GM19240 (cell line): ENCODE measurements around the gene IFNAR1.
"Not testable (repeated sequence)": the region's sequence is repeated elsewhere in the genome, so short reads cannot be mapped to it uniquely, and the experiment has no call there.

Experiments
- DNase-seq: peaks from one replicate; pipeline ENCODE4 v3.0.0; 2011; ENCODE audit warnings: low spot score; ENCODE audit not compliant: insufficient read length

The IFNAR1 gene

DNA sequence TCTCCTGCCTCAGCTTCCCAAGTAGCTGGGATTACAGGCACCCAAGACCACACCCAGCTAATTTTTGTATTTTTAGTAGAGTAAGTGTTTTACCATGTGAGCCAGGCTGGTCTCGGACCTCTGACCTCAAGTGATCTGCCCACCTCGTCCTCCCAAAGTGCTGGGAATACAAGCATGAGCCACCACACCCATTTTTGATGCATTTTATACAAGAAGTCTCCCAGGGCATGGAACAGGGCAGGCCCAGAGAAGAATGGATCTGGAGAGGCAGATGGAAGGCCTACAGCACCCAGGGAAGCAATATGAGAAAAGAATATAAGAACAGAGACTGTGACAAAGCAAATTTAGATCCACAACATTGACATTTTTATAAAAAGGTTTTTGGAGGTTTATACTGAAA, 18.8 kb upstream of the IFNAR1 start:
- DNase-seq = no peak

DNA sequence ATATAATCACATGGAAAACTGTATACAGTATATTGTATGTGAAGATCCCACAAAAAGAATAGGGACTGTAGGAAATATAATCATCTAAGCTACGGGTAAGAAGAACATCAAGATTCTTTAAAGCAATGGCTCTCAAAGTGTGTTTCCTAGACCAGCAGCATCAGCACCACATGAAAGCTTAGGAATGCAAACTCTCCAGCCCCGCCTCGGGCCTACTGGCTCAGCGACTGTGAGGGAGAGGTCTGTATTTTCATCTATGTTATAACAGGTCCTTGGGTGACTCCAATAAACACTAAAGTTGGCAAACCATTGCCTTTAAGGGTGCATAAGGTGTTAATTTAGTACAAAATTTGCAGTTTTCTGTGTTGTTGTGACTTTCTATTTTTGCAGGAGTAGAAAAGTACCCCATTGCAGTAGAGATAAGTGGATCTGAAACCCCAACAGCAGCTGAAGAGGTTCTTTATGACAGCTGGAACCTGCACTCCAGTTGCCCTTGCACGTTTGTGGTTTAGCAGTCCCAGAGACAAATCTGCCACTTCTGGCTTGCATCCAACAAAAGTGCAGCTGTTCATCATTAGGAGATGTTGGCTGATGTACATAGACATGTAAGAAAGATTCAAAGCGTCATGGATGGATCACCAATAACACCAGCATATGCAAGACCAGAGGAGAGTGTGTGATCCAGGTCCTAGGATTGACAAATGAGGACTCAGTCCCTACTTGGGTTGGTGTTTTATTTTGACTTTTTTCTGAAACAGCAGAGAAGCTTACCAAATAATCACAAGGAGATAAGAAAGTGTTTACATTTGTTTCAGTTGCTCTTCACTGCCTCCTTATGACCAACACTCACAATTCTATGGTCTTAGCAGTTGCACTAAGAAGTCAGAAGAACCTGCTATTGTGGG, 15.9 kb upstream of the IFNAR1 start:
- peak; percentile 37 for DNase-seq

DNA sequence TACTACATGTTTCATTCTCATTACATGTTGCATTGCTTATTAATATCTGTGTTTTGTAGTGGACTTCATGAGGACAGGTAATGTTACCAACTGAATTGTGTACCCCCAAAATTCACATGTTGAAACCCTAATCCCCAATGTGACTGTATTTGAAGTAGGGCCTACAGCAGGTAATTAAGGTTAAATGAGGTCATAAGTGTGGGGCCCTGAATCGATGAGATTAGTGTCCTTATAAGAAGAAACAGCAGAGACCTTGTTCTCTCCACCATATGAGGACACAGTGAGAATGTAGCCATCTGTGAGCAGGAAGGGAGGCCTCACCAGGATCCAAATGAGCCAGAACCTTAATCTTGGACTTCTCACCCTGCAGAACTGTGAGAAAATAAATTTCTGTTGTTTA, 15.0 kb upstream of the IFNAR1 start:
- no peak for DNase-seq

DNA sequence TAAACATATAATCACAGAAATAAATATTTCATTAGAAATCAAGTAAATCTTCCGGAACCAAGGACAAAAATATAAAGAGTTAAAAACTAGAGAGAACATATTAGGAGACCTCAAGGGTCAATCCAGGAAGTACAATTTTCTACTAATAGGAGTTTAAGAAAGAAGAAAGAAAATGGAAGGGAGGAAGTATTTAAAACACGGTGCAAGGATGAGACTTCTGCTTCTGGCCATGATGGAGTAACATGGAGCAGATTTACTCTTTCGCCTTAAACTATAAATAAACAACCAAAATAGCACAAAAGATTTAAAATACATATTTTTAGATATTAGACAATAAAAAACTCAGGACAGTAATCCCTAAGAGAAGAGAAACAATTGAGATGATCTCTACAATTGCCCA, 12.6 kb upstream of the IFNAR1 start:
- no peak for DNase-seq

DNA sequence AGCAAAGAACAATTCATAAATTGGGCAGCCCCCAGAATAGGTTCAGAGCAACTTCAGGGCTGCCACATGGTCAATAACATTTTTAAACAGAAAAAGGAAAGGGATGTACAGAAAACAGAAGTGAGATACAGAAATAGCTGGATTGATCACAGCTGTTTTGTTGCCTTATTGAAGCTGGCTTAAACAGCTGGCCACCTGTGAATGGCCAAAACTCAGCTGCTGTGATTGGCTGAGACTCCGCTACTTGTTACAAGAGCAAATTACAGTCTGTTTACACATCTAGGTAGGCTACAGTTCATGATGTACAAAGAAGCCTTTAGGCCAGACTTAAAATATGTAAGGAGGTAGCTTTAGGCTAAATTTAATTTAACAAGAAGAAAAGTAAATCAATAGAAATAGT, 11.6 kb upstream of the IFNAR1 start:
- DNase-seq = no peak

DNA sequence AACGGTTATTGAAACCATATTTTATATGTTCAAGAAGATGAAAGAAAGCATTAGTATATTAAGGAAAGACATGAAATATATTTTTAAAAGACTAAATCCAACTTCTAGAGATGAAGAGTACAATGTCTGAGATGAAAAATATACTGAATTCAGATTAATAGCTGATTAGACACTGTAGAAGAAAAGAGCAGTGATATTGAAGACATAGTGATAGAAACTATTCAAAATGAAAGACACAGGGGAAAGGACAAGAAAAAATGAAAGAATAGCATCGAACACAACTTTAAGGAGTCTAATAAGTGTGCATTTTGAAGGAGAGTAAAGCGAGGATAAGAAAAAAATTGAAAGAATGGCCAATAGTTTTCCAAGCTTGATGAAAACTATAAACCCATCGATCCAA, 11.2 kb upstream of the IFNAR1 start:
- no peak for DNase-seq

DNA sequence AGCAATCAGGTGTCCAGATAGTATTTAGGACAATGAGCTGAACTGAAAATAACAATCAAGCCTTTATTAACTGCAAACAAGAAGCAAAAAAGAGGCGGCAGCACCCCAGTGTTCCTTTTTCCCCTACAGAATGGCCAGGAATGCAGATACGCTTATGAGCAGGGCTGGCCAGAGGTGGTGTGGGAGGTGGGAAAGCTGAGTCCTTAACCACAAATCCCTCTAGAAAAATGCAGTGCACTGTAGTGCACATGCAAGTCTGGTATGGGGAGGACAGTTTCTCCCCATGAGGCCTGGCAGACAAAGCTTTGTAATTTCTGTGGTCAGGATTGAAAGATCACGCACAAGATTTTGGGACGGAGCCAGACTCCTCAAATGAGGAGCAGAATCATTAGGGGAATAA, 10.7 kb upstream of the IFNAR1 start:
- DNase-seq = no peak

DNA sequence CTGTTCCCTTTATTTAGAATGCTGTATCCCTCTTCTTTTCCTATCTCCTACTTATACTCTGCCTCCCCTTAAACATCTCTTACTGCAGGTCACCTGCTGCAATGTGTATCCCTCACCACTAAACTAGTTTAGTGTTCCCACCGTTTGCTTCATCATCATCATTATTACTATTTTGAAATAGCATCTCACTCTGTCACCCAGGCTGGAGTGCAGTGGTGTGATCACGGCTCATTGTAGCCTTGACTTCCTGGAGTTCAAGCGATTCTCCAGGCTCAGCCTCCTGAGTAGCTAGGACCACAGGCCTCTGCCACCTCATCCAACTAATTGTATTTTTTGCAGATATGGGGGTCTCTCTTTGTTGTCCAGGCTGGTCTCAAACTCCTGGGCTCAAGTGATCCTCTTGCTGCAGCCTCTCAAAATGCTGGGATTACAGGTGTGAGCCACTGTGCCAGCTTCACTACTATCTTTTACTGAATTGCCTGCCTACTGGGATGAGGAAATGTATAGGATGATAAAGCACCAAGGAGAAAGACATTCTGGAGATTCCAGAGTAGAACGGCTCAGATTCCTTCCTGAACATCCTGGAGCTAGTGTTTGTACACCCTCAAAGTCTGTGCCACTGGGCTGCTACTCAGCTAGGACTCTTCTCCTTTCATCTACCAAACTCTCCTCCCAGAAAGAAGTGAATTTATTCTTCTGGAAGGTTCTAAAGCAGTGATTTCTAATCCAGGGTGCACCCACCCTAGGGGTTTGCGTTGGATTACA, 8.6 kb upstream of the IFNAR1 start:
- no peak for DNase-seq

DNA sequence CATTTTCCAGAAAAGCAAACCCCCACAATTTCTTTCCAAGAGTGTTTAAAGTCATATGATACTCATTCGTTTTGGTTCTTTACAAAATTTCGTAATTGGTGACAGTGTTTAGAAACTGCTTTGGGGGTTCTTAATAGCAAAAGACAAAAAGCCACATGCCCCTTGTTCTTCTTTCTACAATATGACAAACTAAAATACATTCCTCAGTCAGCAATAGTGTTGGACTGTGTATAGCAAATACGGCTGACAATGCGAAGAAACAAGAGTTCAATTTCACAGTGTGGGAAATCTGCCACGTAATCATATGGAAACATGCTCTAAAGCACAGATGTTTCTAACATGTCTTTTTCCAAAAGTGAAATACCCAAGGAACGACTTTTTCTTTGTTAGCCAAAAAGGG, 7.6 kb upstream of the IFNAR1 start:
- no peak for DNase-seq

DNA sequence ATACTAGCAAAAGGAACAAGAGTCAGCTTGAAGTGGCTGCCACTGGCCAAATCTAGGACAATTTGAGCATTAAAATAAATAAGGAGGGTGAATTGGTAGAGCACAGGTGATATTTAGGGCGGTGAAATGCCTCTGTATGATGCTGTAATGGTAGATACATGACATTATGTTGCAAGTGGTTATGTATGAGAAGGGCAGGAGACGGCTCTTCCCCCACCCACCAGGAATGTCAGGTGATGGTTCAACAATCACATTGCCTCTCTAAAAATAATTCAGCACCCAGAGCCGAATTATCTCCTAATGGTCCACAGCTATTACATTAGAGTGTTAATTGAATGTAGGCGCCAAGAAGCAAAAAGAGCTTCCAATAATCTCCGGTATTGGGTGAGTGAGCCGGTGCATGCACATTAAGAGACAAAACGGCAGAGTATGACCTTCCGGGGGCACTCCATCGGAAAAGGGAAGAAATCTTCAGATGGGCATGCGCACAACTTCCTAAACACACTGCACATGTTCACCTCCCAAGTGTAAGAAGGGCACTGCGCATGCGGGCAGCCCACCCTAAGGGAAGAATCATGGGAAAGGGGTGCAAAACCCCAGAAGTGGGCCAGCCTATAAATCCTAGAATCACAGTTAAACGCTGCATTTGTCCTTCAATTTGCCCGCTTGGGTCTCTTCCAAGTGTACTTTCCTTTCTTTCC, 6.8 kb upstream of the IFNAR1 start:
- DNase-seq = no peak

DNA sequence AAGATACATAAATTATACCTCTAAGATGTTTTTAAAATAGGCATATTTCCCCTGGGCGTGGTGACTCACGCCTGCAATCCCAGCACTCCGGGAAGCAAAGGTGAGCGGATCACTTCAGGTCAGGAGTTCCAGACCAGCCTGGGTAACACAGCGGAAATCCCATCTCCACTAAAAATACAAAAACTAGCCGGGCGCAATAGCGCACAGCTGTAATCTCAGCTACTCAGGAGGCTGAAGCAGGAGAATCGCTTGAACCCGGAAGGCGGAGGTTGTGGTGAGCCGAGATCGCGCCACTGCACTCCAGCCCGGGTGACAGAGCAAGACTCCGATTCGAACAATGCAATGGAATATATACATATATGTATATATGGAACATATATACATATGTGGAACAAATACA, 3.8 kb upstream of the IFNAR1 start:
- not testable (repeated sequence) for DNase-seq

DNA sequence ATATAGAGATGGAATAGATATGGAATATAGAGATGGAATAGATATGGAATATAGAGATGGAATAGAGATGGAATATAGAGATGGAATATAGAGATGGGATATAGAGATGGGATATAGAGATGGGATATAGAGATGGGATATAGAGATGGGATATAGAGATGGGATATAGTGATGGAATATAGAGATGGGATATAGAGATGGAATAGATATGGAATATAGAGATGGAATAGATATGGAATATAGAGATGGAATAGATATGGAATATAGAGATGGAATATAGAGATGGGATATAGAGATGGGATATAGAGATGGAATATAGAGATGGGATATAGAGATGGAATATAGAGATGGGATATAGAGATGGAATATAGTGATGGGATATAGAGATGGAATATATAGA, 1.2 kb upstream of the IFNAR1 start:
- DNase-seq = not testable (repeated sequence)

DNA sequence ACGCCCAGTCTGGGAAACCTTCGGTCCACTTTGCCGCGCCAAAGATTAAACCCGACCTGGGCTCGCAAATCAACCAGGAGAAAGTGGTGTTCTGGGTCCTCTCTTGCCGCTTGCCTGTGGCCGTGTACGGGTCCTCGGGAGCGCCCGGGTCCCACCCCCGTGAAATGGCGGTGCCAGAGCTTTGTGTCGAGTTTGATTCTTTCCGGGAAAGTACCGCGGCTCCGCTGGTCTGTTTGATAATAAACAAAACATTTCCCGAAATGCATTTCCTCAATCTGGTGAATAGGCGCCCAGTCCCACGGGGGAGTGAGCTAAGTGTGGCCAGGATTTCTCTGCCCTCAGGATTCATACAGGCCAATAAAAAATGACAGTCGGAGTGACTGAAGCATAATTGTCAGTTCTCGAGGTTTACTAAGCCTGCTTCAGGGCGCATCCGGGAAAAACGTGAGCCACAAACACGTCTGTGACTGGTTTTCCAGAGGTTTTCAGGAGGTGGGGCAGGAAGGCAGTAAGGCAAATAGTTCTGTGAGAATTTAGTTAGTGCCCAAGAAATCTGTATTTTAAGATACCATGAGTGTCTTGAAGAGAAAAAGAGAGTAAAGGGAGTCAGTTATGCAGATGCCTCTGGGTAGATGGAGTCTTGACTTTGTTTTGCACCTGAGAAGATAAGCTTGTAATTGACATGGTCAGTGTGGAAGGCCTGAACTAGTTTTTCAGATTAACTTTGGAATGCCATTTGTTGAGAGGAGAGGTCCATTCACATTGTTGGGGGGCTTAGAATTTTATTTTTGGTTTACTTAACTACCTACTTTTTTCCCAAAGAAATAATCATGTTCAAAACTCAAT, 675 bp downstream of the IFNAR1 start:
- DNase-seq = no peak

DNA sequence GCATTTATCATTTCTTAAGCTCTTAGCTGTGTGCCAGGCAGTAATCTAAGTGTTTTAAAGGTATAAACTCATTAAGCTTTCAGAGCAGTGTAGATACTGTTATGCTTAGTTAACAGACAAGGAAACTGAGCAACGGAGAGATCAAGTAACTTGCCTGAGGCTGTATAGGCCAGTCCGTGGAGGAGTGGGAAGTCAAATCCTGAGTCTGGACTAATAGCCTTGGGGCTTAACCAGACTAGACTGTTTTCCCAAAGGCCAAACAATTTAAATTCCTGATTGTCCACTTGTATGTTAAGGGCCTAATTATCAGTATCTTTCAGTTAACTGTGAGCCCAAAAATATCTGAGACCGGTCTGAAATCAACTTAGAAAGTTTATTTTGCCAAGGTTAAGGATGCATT, 2.6 kb downstream of the IFNAR1 start:
- DNase-seq = no peak

DNA sequence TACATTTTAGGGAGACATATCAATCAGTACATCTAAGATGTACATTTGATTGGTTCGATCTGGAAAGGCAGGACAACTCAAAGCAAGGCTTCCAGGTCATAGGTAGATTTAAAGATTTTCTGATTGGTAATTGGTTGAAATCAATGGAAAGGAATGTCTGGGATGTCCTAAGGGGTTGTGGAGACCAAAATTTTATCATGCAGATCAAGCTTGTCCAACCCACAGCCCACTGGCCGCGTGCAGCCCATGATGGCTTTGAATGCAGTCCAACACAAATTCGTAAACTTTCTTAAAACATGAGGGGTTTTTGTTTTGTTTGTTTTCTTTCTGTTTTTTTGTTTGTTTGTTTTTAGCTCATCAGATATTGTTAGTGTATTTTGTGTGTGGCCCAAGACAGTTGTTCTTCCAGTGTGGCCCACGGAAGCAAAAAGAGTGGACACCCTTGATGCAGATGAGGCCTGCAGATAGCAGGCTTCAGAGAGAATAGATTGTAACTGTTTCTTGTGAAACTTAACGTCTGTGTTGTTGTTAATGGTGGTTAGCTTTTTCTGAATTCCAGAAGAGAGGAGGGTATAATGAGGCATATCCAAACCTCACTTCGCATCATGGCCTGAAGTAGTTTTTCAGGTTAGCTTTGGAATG, 3.1 kb downstream of the IFNAR1 start:
- DNase-seq = no peak

DNA sequence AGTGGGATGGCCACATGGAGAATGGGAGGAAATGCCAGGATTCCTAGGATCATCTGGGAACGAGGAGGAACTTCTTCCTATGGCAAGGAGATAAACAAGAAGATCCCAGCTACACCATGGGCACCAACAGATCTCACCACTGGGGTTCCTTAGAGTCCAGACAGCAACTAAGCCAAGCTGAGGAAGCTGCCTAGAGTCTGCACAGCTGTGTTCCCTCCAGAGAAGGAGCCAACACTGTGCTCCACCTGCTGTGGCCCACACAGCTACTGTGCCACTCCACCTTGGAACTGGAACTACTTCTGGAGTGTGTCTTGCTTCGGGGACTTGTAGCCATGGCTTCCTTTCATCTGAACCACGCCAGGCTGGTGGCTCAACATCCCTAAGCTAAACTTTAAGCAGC, 6.0 kb downstream of the IFNAR1 start:
- no peak for DNase-seq

DNA sequence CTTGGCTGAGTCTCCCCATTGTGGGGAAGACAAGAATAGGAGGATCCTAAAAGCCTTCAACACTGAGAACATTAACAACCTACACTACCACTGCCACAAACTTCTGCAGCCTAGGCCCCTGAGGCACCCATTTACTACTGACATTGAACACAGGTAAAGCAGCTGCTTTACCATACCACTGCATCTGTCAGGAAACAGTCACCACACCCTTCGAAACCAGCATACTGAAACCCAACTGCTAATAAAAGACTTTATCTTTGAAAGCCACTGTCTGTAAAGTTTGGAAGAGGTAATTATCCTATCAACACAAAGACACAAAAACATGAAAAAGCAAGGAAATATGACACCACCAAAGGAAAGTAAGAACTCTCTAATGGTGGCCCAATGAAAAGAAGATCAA, 7.4 kb downstream of the IFNAR1 start:
- DNase-seq = no peak

DNA sequence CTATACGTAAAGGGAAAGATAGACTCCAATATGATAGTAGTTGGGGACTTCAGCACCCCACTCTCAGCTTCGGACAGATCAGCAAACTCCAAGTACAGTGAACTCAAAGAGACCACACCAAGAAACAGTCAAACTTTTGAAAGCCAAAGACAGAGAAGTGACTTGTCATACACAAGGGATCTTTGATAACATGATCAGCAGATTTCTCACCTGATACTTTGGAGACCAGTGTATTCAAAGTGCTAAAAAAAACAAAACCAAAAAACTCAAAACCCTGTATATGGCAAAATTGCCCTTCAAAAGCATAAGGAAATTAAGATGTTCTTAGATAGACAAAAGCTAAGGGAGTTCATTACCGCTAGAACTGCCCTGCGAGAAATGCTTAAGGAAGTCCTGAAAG, 9.4 kb downstream of the IFNAR1 start:
- no peak for DNase-seq

DNA sequence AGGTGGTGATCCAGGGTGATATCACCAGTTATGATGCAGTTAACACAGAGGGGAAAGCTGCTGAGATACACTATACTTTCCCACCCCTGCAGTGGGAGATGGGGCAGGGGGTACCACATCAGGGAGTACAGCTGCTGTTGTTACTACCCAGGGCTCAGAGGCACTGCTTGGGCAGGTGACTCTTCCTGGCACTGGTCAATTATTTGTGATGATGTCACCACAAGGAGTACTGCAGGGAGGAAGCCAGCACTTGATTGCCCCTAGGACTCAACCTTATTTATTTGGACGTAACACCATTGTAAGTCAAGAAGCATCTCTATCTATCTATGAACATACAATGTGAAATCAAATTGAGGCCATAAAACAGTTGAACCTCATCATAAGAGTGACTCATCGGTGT, 10.1 kb downstream of the IFNAR1 start:
- DNase-seq = no peak

DNA sequence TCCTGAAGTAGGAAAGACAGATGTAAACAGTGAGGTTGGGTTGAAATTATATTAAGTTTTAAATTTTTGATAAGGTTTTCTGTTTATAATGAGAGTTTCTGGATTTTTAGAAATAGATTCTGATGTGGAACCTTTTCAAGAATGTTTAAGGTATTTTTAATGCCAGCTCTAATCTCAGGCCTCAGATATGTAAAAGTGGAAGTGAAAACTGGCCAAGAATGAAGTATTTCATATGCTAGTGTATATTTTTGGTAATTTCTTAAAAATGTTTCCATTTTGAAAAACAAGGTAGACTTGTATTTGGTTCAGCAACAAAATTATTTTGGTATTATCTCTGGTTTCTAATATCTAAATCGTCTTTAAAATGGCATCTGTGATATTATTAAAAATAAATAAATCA, 14.4 kb downstream of the IFNAR1 start:
- no peak for DNase-seq

DNA sequence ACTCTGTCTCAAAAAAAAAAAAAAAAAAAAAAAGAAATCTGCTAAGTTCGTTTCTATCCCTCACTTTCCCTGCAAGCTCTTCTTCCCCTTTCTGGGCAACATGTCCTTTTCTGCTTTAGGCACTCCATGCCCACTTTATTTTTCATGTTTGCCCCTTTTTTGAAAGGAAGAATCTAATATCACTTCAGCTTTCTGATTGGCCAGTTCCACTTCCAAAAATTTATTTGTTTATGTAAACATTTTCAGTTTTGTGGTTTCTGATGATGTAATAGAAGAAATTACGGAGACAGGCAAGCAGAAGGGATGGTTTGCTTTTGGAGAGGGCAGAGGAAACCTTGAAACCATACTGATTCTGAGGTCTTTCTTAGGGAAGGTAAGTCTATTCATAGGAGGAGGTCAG, 15.1 kb downstream of the IFNAR1 start:
- no peak for DNase-seq
